Activated CD8-positive, alpha-beta T cell treated with anti-CD3 and anti-CD28 coated beads for 36 hours (primary cell): ENCODE data around the gene ATG10. TPM values are rescaled to one million over a fixed set of nuclear protein-coding genes. Genes with fewer than 3 reads are reported as not detected.

ENCODE experiments used
- ATAC-seq: fragments of 200-7000 bp; cut with Tn5 transposase; one replicate; pipeline ENCODE4 v1.10.0; 2021; ENCODE audit warnings: mild to moderate bottlenecking, moderate library complexity
- CTCF ChIA-PET: fragments of 350-600 bp; sonication (Branson Sonifier 250); formaldehyde crosslinking; loops from one replicate; lab custom pipeline; 2021; ENCODE audit warnings: antibody characterized with exemption; lab: Charles Lee
- POLR2A ChIA-PET: fragments of 350-600 bp; sonication (Branson Sonifier 250); formaldehyde crosslinking; loops from one replicate; lab custom pipeline; 2021; ENCODE audit warnings: antibody characterized with exemption; lab: Charles Lee
- DNase-seq: peaks from one replicate; pipeline ENCODE4 v3.0.0-alpha.2; 2020
- H3K27ac Mint-ChIP-seq: one replicate; pipeline ENCODE4 v1.8.0; 2021; ENCODE audit warnings: mild to moderate bottlenecking, mixed read lengths
- H3K27me3 Mint-ChIP-seq: one replicate; pipeline ENCODE4 v1.8.0; 2021; ENCODE audit warnings: mixed read lengths
- H3K36me3 Mint-ChIP-seq: one replicate; pipeline ENCODE4 v1.8.0; 2021; ENCODE audit warnings: low read depth, mixed read lengths
- H3K4me1 Mint-ChIP-seq: one replicate; pipeline ENCODE4 v1.8.0; 2021; ENCODE audit warnings: low read depth, mixed read lengths
- H3K4me3 Mint-ChIP-seq: one replicate; pipeline ENCODE4 v1.8.0; 2021; ENCODE audit warnings: mild to moderate bottlenecking, moderate library complexity, mixed read lengths
- H3K9me3 Mint-ChIP-seq: one replicate; pipeline ENCODE4 v1.8.0; 2021; ENCODE audit warnings: mixed read lengths
- intact Hi-C: fragments of 100-400 bp; cut with micrococcal nuclease; formaldehyde crosslinking; loops from one replicate; pipeline ENCODE4 v1.10.0; 2022
- total RNA-seq, 2 experiments: library from RNA; stranded (reverse); gene quantifications; one replicate each; pipeline ENCODE4 v1.2.3, GENCODE V29; 2021
- TF ChIP-seq, protein P1 (sequence below): fragments of 200-600 bp; IDR thresholded peaks from one replicate; pipeline ENCODE4 v1.8.0; 2022; ENCODE audit warnings: antibody characterized with exemption, mild to moderate bottlenecking

Gene ATG10
- total RNA-seq, 2 experiments from 2014 or later = 7.5 to 12.0 TPM

DNA sequence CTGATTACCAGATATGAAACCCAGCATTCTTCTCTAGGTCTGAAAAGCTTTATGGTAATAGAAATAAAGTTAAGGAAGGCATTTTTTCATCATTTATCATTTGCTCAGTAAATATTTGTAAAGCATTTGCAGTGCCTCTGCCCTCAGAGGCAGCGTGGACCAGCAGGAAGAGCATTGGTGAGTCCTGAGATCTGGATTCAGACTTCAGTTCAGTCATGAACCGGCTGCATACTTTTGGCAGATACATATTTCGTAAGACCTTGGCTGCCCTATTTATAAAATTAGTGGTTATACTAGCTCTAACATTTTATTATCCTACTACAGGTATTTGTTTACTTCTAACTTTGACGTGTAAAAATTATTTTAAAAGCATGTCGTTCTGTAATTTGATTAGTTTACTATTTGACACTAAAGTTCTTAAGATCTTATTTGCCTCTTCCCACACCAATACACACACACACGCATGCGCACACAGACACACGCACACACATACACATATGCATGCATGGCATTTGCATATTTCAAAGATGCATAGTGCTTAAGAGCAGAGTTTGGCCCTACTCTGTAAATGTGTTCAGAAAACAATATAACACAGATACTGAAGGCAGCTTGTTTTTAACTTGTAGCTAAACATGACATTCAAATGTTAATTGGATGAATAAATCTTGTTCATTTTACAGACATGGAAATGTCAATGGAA, 204.4 kb downstream of the ATG10 start:
- intact Hi-C loops = loop anchor here (5.0 kb wide), 1 partner anchor 46 kb away; no protein-coding TSS in a partner anchor
- TF ChIP-seq, protein P1, sequence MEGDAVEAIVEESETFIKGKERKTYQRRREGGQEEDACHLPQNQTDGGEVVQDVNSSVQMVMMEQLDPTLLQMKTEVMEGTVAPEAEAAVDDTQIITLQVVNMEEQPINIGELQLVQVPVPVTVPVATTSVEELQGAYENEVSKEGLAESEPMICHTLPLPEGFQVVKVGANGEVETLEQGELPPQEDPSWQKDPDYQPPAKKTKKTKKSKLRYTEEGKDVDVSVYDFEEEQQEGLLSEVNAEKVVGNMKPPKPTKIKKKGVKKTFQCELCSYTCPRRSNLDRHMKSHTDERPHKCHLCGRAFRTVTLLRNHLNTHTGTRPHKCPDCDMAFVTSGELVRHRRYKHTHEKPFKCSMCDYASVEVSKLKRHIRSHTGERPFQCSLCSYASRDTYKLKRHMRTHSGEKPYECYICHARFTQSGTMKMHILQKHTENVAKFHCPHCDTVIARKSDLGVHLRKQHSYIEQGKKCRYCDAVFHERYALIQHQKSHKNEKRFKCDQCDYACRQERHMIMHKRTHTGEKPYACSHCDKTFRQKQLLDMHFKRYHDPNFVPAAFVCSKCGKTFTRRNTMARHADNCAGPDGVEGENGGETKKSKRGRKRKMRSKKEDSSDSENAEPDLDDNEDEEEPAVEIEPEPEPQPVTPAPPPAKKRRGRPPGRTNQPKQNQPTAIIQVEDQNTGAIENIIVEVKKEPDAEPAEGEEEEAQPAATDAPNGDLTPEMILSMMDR = no peak
- ChIA-PET CTCF (interaction anchor here (0.7 to 1.6 kb wide), 4 partner anchors 11 to 58 kb away, joined by 3 to 5 read pairs (median 3); no protein-coding TSS in a partner anchor), POLR2A (no interaction called here)
- no peak overlapping the region for H3K27ac Mint-ChIP-seq
- no peak for ATAC-seq
- no peaks in the 10 kb centered on the region for H3K9me3 Mint-ChIP-seq
- H3K4me1 Mint-ChIP-seq = peaks cover 10% of the 10 kb centered on the region
- H3K4me3 Mint-ChIP-seq = no peak overlapping the region
- no peaks in the 10 kb centered on the region for H3K27me3 Mint-ChIP-seq
- peaks cover 8% of the 10 kb centered on the region for H3K36me3 Mint-ChIP-seq
- DNase-seq = no peak

DNA sequence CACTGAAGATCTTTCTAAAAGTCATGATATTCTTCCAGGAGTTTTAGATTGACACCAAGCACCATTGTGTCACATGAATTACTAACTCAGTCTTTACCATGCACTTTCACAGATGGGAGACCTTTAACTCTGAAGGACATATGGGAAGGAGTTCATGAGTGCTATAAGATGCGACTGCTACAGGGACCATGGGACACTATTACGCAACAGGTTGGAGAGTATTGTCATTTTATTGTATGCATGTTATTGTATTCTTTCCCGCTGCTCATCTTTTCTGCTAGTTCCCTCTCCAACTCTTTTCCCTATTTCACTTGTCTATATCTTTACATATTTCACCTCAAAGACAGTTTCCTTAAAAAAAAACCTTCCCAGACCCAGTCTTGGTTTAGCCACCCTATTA, 206.6 kb downstream of the ATG10 start:
- intact Hi-C loops = loop anchor here (5.0 kb wide), 1 partner anchor 44 kb away; no protein-coding TSS in a partner anchor
- no peaks in the 10 kb centered on the region for H3K9me3 Mint-ChIP-seq
- CTCF ChIA-PET = interaction anchor here (2.1 kb wide), 1 partner anchor 47 kb away, joined by 8 read pairs; no protein-coding TSS in a partner anchor

DNA sequence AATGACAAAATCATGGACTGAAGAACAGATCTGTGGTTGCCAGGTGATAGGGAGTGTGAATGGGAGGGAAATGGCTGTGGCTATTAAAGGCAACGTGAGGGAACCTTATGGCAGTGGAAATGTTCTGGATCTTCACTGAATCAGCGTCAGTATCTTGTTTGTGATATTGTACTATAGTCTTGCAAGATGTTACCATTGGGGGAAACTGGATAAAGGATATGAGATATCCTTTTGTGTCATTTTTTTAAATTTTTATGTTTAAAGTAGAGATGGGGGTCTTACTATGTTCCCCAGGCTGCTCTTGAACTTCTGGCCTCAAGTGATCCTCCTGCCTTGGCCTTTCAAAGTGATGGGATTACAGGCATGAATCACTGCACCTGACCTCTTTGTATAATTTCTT, 210.8 kb downstream of the ATG10 start:
- CTCF ChIA-PET = no interaction called here
- Mint-ChIP-seq H3K27me3 (no peaks in the 10 kb centered on the region), H3K9me3 (no peaks in the 10 kb centered on the region), H3K4me3 (no peak overlapping the region), H3K27ac (no peak overlapping the region), H3K4me1 (no peaks in the 10 kb centered on the region), H3K36me3 (peaks cover 13% of the 10 kb centered on the region)
- POLR2A ChIA-PET = no interaction called here
- intact Hi-C loops = no loop called here
- TF ChIP-seq, protein P1 = no peak
- no peak for ATAC-seq
- DNase-seq = no peak

More for the DNA sequence above, 206.6 kb downstream of the ATG10 start:
- H3K27ac Mint-ChIP-seq = no peak overlapping the region
- DNase-seq (no peak), ATAC-seq (no peak)
- TF ChIP-seq, protein P1 = no peak
- H3K4me1 Mint-ChIP-seq = peaks cover 10% of the 10 kb centered on the region
- H3K36me3 Mint-ChIP-seq = peaks cover 13% of the 10 kb centered on the region
- H3K4me3 Mint-ChIP-seq = no peak overlapping the region
- H3K27me3 Mint-ChIP-seq = no peaks in the 10 kb centered on the region
- POLR2A ChIA-PET = no interaction called here

DNA sequence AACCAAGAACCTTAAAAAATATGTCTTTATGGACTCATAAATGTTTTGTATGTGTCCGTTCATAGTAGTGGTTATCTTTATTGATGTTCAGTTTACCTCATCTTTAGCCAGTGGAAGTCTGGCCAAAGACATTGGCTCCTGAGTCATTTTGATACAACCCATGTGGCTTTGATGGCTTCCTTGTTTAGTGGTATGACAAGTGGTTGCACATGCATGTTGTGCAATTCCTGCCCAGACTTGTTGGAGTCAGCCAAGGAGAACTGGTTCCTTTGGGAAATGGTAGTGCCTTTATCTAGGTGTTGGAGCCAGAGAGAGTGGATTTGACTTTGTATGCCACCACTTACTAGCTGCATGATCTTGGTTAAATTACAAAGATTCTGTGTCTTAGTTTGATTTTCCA, 212.0 kb downstream of the ATG10 start:
- DNase-seq (no peak), ATAC-seq (no peak)
- Mint-ChIP-seq H3K9me3 (no peaks in the 10 kb centered on the region), H3K4me3 (no peak overlapping the region), H3K27ac (no peak overlapping the region), H3K4me1 (no peaks in the 10 kb centered on the region), H3K36me3 (peaks cover 10% of the 10 kb centered on the region), H3K27me3 (no peaks in the 10 kb centered on the region)
- ChIA-PET POLR2A (no interaction called here), CTCF (no interaction called here)
- intact Hi-C loops = no loop called here
- TF ChIP-seq, protein P1 = no peak

DNA sequence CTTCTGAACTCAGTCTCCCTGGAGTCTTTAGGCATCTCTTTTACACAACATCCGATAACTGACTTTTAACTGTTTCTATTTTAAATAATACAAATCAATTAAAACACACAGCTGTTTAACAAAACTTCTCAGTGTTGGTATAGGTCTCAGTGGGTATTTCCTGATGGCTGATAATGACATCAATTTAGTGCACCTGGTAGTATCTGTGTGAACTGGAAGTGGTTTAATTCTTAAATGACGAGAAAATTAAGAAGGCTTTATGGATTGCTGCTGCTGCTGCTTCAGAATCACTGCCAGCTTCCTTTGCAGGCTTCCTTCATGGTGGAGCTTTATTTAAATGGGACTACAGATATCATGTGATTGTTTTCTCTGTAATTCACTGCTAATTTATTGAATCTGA, 214.0 kb downstream of the ATG10 start:
- Mint-ChIP-seq H3K27ac (no peak overlapping the region), H3K4me1 (no peaks in the 10 kb centered on the region), H3K27me3 (no peaks in the 10 kb centered on the region), H3K9me3 (no peaks in the 10 kb centered on the region), H3K4me3 (no peak overlapping the region), H3K36me3 (peaks cover 5% of the 10 kb centered on the region)
- ChIA-PET POLR2A (no interaction called here), CTCF (interaction anchor here (1.2 kb wide), 1 partner anchor 11 kb away, joined by 4 read pairs; no protein-coding TSS in a partner anchor)
- intact Hi-C loops = no loop called here
- DNase-seq (no peak), ATAC-seq (no peak)
- TF ChIP-seq, protein P1 = no peak
